Activated T-cell treated with anti-CD3 and anti-CD28 coated beads for 48 hours (primary cell): ENCODE data around the gene SLC6A17.

Experiments
- DNase-seq: peaks from one replicate; pipeline ENCODE4 v3.0.0-alpha.2; 2020; ENCODE audit warnings: low read depth

Gene SLC6A17

GRCh38 chr1:110223127-110223526 lies 72.8 kb downstream of the SLC6A17 start:
- DNase-seq: no peak

GRCh38 chr1:110223581-110223980 lies 73.3 kb downstream of the SLC6A17 start:
- DNase-seq: no peak

GRCh38 chr1:110224240-110224995 lies 74.1 kb downstream of the SLC6A17 start:
- no peak for DNase-seq

- DNase-seq: no peak
Measured at GRCh38 chr1:110225212-110225611, 74.9 kb downstream of the SLC6A17 start.

- no peak for DNase-seq
Measured at GRCh38 chr1:110225756-110226404, 75.6 kb downstream of the SLC6A17 start.

- no peak for DNase-seq
Measured at GRCh38 chr1:110227774-110228173, 77.5 kb downstream of the SLC6A17 start.

GRCh38 chr1:110228381-110228780 lies 78.1 kb downstream of the SLC6A17 start:
- no peak for DNase-seq

GRCh38 chr1:110228869-110229268 lies 78.6 kb downstream of the SLC6A17 start:
- no peak for DNase-seq

GRCh38 chr1:110229348-110230001 lies 79.2 kb downstream of the SLC6A17 start:
- DNase-seq: no peak

- no peak for DNase-seq
Measured at GRCh38 chr1:110230381-110231199, 80.3 kb downstream of the SLC6A17 start.

- DNase-seq: no peak
Measured at GRCh38 chr1:110233861-110234260, 83.6 kb downstream of the SLC6A17 start.

- DNase-seq: no peak
Measured at GRCh38 chr1:110234691-110235090, 84.4 kb downstream of the SLC6A17 start.

- no peak for DNase-seq
Measured at GRCh38 chr1:110235181-110235833, 85.0 kb downstream of the SLC6A17 start.

- peak; percentile 65 for DNase-seq
Measured at GRCh38 chr1:110235834-110236682, 85.8 kb downstream of the SLC6A17 start.

- DNase-seq: no peak
Measured at GRCh38 chr1:110237386-110238152, 87.3 kb downstream of the SLC6A17 start.

GRCh38 chr1:110239441-110240430 lies 89.4 kb downstream of the SLC6A17 start:
- DNase-seq: no peak

- no peak for DNase-seq
Measured at GRCh38 chr1:110240476-110241210, 90.3 kb downstream of the SLC6A17 start.

GRCh38 chr1:110241516-110241915 lies 91.2 kb downstream of the SLC6A17 start:
- DNase-seq: no peak
